RWPE1 (cell line): ENCODE results near the gene EFCAB7.
"Not testable (repeated sequence)": the region's sequence is repeated elsewhere in the genome, so short reads cannot be mapped to it uniquely, and the experiment has no call there.

ENCODE experiments used
- CTCF ChIA-PET: fragments of 350-600 bp; sonication (Branson Sonifier 250); formaldehyde crosslinking; extraction: SDS; loops from one replicate; lab custom pipeline; 2021; lab: Yijun Ruan, JAX
- POLR2A ChIA-PET: fragments of 400-600 bp; formaldehyde crosslinking; extraction: SDS; loops from one replicate; lab custom pipeline; 2020; ENCODE audit warnings: antibody characterized with exemption; ENCODE audit not compliant: low non-redundant PET; lab: Yijun Ruan, JAX
- DNase-seq: peaks from one replicate; pipeline ENCODE4 v3.0.0; 2012; ENCODE audit warnings: low spot score
- H3K27ac ChIP-seq: fragments of 450-650 bp; 2 replicates; pipeline ENCODE4 v1.5.1; 2017
- CTCF ChIP-seq: fragments of 450-650 bp; conservative IDR thresholded peaks from 2 replicates; pipeline ENCODE4 v1.5.1; 2017; ENCODE audit warnings: low read depth, mild to moderate bottlenecking

Gene EFCAB7

GRCh38 chr1:63557365-63557987 is 34.2 kb downstream of the EFCAB7 start:
- CTCF ChIA-PET, result no interaction called here
- no peak overlapping the region for H3K27ac ChIP-seq
- POLR2A ChIA-PET, result no interaction called here
- TF ChIP-seq CTCF, result peak; percentile 39
- no peak for DNase-seq

DNA sequence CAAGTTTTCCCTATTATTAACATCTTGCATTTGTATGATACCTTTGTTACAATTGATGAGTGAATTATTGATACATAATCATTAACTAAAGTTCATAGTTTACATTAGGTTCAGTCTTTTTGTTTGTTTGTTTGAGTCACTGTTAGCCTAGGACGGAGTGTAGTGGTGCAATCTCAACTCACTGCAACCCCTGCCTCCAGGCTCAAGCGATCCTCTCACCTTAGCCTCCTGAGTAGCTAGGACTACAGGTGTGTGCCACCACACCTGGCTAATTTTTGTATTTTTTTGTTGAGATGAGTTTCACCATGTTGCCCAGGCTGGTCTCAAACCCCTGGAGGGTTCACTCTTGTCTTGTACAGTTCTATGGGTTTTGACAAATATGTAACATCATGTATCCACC is 36.0 kb downstream of the EFCAB7 start:
- POLR2A ChIA-PET, result no interaction called here

GRCh38 chr1:63563745-63564144 is 40.4 kb downstream of the EFCAB7 start:
- DNase-seq, result no peak
- no peak for TF ChIP-seq CTCF
- POLR2A ChIA-PET, result no interaction called here
- H3K27ac ChIP-seq, result no peak overlapping the region
- CTCF ChIA-PET, result interaction anchor here (0.6 to 0.7 kb wide), 2 partner anchors 155 to 661 kb away, joined by 3 to 5 read pairs; no protein-coding TSS in a partner anchor

More for the DNA sequence above, 36.0 kb downstream of the EFCAB7 start:
- DNase-seq, result no peak
- H3K27ac ChIP-seq, result no peak overlapping the region
- TF ChIP-seq CTCF, result no peak
- CTCF ChIA-PET, result no interaction called here

- POLR2A ChIA-PET, result no interaction called here
- CTCF ChIA-PET, result interaction anchor here (0.6 kb wide), 1 partner anchor 19 kb away, joined by 4 read pairs; no protein-coding TSS in a partner anchor
- no peak for DNase-seq
- TF ChIP-seq CTCF, result no peak
- no peak overlapping the region for H3K27ac ChIP-seq
These were observed 45.7 kb downstream of the EFCAB7 start for GRCh38 chr1:63569068-63569467.

- ChIA-PET POLR2A (no interaction called here), CTCF (interaction anchor here (0.6 kb wide), 1 partner anchor 18 kb away, joined by 4 read pairs; no protein-coding TSS in a partner anchor)
- TF ChIP-seq CTCF, result no peak
- DNase-seq, result no peak
- no peak overlapping the region for H3K27ac ChIP-seq
These were observed 46.5 kb downstream of the EFCAB7 start for GRCh38 chr1:63569640-63570316.

DNA sequence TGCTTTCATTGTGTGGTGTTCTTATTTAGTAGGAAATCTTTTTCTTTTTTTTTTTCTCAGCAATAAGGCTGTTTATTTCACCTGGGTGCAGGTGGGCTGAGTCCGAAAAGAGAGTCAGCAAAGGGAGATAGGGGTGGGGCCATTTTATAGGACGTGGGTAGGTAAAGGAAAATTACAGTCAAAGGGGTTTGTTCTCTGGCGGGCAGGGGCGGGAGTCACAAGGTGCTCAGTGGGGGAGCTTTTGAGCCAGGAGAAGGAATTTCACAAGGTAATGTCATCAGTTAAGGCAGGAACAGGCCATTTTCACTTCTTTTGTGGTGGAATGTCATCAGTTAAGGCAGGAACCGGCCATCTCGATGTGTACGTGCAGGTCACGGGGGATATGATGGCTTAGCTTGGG is 49.4 kb downstream of the EFCAB7 start:
- CTCF ChIA-PET, result interaction anchor here (0.7 kb wide), 1 partner anchor 9 kb away, joined by 3 read pairs; no protein-coding TSS in a partner anchor
- DNase-seq, H3K27ac ChIP-seq, POLR2A ChIA-PET: not testable (repeated sequence)

DNA sequence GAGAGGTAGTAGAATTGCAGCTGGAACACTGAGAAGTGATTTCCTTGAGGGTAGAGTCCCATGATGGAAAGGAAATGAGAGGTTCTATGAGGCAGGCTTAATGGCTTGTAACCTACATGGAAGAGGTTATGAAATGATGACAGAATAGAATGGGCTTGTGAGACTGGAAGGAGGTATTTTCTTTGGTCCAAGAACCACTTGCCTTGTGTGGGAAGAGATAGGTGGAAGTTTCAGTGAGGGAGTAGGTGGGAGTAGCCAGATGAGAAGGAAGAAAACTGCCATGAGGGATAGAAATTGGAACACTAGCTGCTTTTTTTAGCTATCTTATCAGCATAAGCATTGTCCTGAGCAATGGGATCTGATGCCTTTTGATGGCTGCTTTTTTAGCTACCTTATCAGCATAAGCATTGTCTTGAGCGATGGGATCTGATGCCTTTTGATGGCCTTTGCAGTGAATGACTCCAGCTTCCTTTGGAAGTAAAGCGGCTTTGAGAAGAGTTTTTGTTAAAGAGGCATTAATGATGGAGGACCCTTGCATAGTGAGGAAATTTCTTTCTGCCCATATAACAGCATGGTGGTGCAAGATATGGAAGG is 51.0 kb downstream of the EFCAB7 start:
- CTCF ChIA-PET, result interaction anchor here (0.7 to 0.8 kb wide), 2 partner anchors 10 to 643 kb away, joined by 3 read pairs; no protein-coding TSS in a partner anchor
- H3K27ac ChIP-seq, DNase-seq, POLR2A ChIA-PET: not testable (repeated sequence)
